ENCODE measurements around the gene FSD2. TPM values are rescaled to one million over a fixed set of nuclear protein-coding genes. Genes with fewer than 3 reads are reported as not detected.

Gene FSD2
- total and polyA plus RNA-seq, 2 of the 4 experiments (the other 2 are of a cell fraction), result not detected

GRCh38 chr15:82763361-82764116 is 42.3 kb downstream of the FSD2 start:
- no peak overlapping the region for H4K91ac ChIP-seq (ENCODE audit: insufficient read depth, low read depth, low read length)
- no peak overlapping the region for H2AK9ac ChIP-seq (replicated peaks; ENCODE audit: low read depth, low read length, poor library complexity)
- no peak overlapping the region for H3K23ac ChIP-seq (ENCODE audit: low read depth, low read length)
- no peak overlapping the region for H4K8ac ChIP-seq (ENCODE audit: low read depth in 2 of 2, low read length in 2 of 2)
- H3K27ac ChIP-seq (ENCODE audit: insufficient read depth, low read length), result no peak overlapping the region
- ATAC-seq (ENCODE audit: low read depth) (no peak), DNase-seq (no peak)
- H3K18ac ChIP-seq (ENCODE audit: low read depth, low read length), result no peak overlapping the region
- H4K5ac ChIP-seq (ENCODE audit: low read depth, low read length), result no peak overlapping the region
- 85% methylated on average over 4 of the region's 7 CpGs; no CpG with 5 or more reads in 1 of the 2 experiments for WGBS, 2 experiments (ENCODE audit: extremely low coverage in 2 of 2, insufficient read length in 1 of 2)
- H3K56ac ChIP-seq (ENCODE audit: extremely low read depth, insufficient read depth, low read length), result no peak overlapping the region
- TF ChIP-seq BHLHE40 (IDR thresholded peaks at IDR 0.05; ENCODE audit: low read depth, low read length) (no peak), RCOR1 (IDR thresholded peaks at IDR 0.05; ENCODE audit: insufficient replicate concordance, low read length) (no peak), MAZ (IDR thresholded peaks at IDR 0.05; ENCODE audit: borderline replicate concordance, low read depth, low read length) (no peak), ELK1 (IDR thresholded peaks at IDR 0.05; ENCODE audit: borderline replicate concordance, low read depth, low read length) (no peak), FOS (IDR thresholded peaks at IDR 0.05; ENCODE audit: low read depth, low read length) (no peak), CTCF (conservative IDR thresholded peaks at IDR 0.05; ENCODE audit: low read depth, low read length) (no peak), MXI1 (IDR thresholded peaks at IDR 0.05; ENCODE audit: borderline replicate concordance, low read depth, low read length) (no peak), RAD21 (IDR thresholded peaks at IDR 0.05; ENCODE audit: low read length) (no peak), USF2 (IDR thresholded peaks at IDR 0.05; ENCODE audit: low read depth, low read length) (no peak), SMC3 (IDR thresholded peaks at IDR 0.05; ENCODE audit: low read depth, low read length) (no peak), POLR2A (IDR thresholded peaks at IDR 0.05; ENCODE audit: low read depth, low read length) (no peak), NFE2L2 (IDR thresholded peaks at IDR 0.05; ENCODE audit: low read depth, low read length) (no peak), CHD1 (IDR thresholded peaks at IDR 0.05; ENCODE audit: low read depth, low read length) (no peak), RFX5 (IDR thresholded peaks at IDR 0.05; ENCODE audit: low read depth, low read length) (no peak), MAFK (IDR thresholded peaks at IDR 0.05; ENCODE audit: low read depth, low read length) (no peak), CEBPB (IDR thresholded peaks at IDR 0.05; ENCODE audit: low read depth, low read length) (no peak)
- dilution Hi-C loops (cut with HindIII; ENCODE audit: low sequenced_read_pairs, unreplicated experiment) (no loop called here), in situ Hi-C loops (cut with MboI; ENCODE audit: low sequenced_read_pairs) (no loop called here), intact Hi-C loops (cut with micrococcal nuclease) (no loop called here)
- no peak overlapping the region for H2BK15ac ChIP-seq (ENCODE audit: low read depth, low read length)
- H3K79me1 ChIP-seq (ENCODE audit: low read depth in 1 of 2, low read length in 2 of 2), result peaks cover 8 to 10% of the 10 kb centered on the region in 2 experiments
- no peak overlapping the region for H3K4me2 ChIP-seq (ENCODE audit: low read depth, low read length)
- no peak overlapping the region for H3K9ac ChIP-seq (ENCODE audit: low read depth, low read length)
- no peaks in the 10 kb centered on the region for H3K9me3 ChIP-seq (ENCODE audit: control insufficient read depth, insufficient read depth, low read length)
- no peak overlapping the region for H2BK5ac ChIP-seq (ENCODE audit: low read depth, low read length, poor library complexity, severe bottlenecking)
- H3K14ac ChIP-seq (replicated peaks; ENCODE audit: low read depth, low read length), result no peak overlapping the region
- no peak overlapping the region for H2AFZ ChIP-seq (replicated peaks; ENCODE audit: low read length, poor library complexity)
- CTCF ChIA-PET, result no interaction called here
- peaks cover 19% of the 10 kb centered on the region for H3K36me3 ChIP-seq (ENCODE audit: control insufficient read depth, insufficient read depth, low read length)
- H3K4ac ChIP-seq (ENCODE audit: low read depth, low read length), result no peak overlapping the region
- BruUV-seq (replicated peaks), result no TSS peak
- H3K9me1 ChIP-seq (ENCODE audit: insufficient read depth, low read length), result peaks cover 8% of the 10 kb centered on the region; the same call in 1 of the 2 replicates
- no peak overlapping the region for H2BK120ac ChIP-seq (ENCODE audit: low read depth, low read length)
- no peak overlapping the region for H2BK20ac ChIP-seq (ENCODE audit: low read depth, low read length)
- H3K4me3 ChIP-seq (ENCODE audit: insufficient read depth, low read depth, low read length), result no peak overlapping the region
- H4K20me1 ChIP-seq (ENCODE audit: insufficient read depth, low read length), result no peaks in the 10 kb centered on the region
- no peaks in the 10 kb centered on the region for H3K27me3 ChIP-seq (ENCODE audit: control insufficient read depth, insufficient read depth, low read length)
- POLR2A ChIA-PET (ENCODE audit: unreplicated experiment), result no interaction called here
- H3K4me1 ChIP-seq (ENCODE audit: control insufficient read depth, insufficient read depth, low read length), result no peaks in the 10 kb centered on the region
- no peak overlapping the region for H2AK5ac ChIP-seq (ENCODE audit: low read depth, low read length)

All from IMR-90 (cell line).